GM06990 (cell line): ENCODE measurements around the gene ASIC1.
A peak's percentile ranks its signal among the peaks of the same experiment; 100 is the strongest.

Experiments
- DNase-seq: peaks from one replicate; pipeline ENCODE4 v3.0.0-alpha.2; 2011; ENCODE audit not compliant: insufficient read length; ENCODE audit errors: extremely low read depth
- H3K27me3 ChIP-seq: replicated peaks from 2 replicates; pipeline ENCODE4 v1.6.0; 2011; ENCODE audit warnings: low read length; ENCODE audit not compliant: control insufficient read depth, insufficient read depth
- H3K36me3 ChIP-seq: 2 replicates; pipeline ENCODE4 v1.5.1; 2011; ENCODE audit warnings: low read length; ENCODE audit not compliant: control insufficient read depth, insufficient read depth
- H3K4me3 ChIP-seq: replicated peaks from 2 replicates; pipeline ENCODE4 v1.5.1; 2011; ENCODE audit warnings: low read depth, mild to moderate bottlenecking, control low read depth, low read length
- TF ChIP-seq, protein P1 (sequence below): IDR thresholded peaks from 2 replicates; pipeline ENCODE4 v1.5.1; 2011; ENCODE audit warnings: low read length, control low read depth, mild to moderate bottlenecking, inconsistent platforms; ENCODE audit not compliant: insufficient read depth, poor library complexity, severe bottlenecking

Gene ASIC1

DNA sequence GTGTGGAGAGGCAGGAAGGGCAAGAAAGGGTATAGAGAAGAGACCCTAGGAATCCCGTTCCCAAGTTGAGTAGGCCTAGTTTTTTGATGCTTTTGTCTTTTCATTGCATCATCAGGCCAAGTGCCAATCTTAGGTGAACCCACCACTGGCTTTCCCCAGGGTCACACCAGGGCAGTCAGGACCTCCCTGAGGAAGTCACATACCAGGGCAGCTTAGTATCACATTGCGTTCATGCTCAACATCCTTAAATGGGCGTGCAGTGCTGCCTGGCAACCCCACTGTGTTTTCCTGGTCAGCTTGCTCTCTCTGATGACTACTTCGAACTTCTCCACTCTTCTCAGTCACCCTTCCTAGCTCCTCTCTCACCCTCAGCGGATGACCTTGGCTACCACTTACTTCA, 9.0 kb downstream of the ASIC1 start:
- Histone ChIP-seq H3K36me3 (no peaks in the 10 kb centered on the region), H3K4me3 (no peak overlapping the region), H3K27me3 (peaks cover 2% of the 10 kb centered on the region)
- no peak for DNase-seq
- TF ChIP-seq, protein P1, sequence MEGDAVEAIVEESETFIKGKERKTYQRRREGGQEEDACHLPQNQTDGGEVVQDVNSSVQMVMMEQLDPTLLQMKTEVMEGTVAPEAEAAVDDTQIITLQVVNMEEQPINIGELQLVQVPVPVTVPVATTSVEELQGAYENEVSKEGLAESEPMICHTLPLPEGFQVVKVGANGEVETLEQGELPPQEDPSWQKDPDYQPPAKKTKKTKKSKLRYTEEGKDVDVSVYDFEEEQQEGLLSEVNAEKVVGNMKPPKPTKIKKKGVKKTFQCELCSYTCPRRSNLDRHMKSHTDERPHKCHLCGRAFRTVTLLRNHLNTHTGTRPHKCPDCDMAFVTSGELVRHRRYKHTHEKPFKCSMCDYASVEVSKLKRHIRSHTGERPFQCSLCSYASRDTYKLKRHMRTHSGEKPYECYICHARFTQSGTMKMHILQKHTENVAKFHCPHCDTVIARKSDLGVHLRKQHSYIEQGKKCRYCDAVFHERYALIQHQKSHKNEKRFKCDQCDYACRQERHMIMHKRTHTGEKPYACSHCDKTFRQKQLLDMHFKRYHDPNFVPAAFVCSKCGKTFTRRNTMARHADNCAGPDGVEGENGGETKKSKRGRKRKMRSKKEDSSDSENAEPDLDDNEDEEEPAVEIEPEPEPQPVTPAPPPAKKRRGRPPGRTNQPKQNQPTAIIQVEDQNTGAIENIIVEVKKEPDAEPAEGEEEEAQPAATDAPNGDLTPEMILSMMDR, result no peak

DNA sequence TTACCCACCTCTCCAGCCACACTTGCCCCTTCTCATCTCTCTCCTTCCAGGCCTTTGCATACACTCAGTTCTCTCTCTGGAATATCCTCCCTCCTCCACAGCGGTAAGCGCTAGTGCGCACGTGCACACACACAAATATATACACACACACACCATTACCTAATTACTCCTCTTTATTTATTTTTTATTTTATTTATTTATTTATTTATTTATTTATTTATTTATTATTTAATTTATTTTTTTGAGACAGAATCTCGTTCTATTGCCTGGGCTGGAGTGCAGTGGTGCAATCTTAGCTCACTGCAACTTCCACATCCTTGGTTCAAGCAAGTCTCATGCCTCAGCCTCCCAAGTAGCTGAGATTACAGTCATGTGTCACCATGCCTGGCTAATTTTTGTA, 11.7 kb downstream of the ASIC1 start:
- no peak for DNase-seq
- peaks cover 4% of the 10 kb centered on the region for H3K27me3 ChIP-seq
- TF ChIP-seq, protein P1, result no peak
- H3K4me3 ChIP-seq, result no peak overlapping the region
- no peaks in the 10 kb centered on the region for H3K36me3 ChIP-seq

DNA sequence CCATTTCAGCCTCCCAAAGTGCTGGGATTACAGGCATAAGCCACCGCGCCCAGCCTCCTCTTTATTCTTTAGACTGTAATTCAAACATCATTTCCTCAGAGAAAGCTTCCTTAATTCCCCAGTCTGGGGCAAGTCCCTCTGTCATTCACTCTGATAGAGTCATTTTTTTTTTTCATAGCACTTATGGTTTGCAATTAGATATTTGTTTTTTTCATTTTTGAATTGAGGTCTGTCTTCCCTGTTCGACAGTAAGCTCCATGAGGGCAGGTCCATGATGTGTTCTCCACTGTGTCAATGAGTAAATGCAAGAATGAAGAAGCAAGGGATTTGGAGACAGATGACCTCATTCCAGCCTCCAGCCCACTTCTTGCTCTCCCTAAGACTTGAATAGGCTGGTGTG, 12.1 kb downstream of the ASIC1 start:
- DNase-seq, result no peak
- H3K4me3 ChIP-seq, result no peak overlapping the region
- H3K27me3 ChIP-seq, result peaks cover 2% of the 10 kb centered on the region
- H3K36me3 ChIP-seq, result no peaks in the 10 kb centered on the region
- TF ChIP-seq, protein P1, result no peak

DNA sequence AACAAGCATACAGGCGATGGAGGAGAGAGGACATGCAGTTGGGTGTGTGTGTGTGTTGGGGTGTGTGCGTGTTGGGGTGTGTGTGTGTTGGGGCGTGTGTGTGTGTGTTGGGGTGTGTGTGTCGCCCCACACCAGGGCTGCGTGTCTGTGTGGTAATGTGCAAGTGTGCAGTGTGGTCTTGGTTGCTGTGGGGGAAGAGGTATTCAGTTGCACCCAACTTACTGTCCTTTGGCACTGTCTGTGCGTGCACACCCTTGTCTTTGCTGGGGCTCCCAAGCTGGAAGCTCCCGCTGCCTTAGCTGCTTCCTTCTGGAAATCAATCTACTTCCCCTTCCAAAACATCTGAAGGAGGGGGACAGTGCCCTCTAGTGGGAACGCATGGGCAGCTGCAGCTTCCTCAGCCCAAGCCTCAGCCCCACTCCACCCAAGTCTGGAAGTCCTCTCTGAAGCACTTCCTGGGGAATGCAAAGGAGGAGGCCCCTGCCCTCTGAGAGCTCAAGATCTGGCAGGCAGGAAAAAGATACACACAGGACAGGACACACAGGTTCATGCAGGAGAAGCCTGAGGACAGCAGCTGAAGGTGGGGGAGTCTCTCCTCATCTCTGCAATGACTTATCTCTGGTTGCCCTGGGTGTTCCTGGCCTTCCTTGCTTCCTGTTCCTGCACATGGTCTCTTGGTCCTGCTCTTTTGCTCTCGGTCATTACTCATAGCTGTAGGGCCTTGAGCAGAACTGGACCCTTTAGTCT, 13.1 kb downstream of the ASIC1 start:
- TF ChIP-seq, protein P1, result peak; percentile 96
- Histone ChIP-seq H3K27me3 (peaks cover 2% of the 10 kb centered on the region; the same call in 1 of the 2 replicates), H3K36me3 (no peaks in the 10 kb centered on the region), H3K4me3 (no peak overlapping the region)
- DNase-seq, result no peak

DNA sequence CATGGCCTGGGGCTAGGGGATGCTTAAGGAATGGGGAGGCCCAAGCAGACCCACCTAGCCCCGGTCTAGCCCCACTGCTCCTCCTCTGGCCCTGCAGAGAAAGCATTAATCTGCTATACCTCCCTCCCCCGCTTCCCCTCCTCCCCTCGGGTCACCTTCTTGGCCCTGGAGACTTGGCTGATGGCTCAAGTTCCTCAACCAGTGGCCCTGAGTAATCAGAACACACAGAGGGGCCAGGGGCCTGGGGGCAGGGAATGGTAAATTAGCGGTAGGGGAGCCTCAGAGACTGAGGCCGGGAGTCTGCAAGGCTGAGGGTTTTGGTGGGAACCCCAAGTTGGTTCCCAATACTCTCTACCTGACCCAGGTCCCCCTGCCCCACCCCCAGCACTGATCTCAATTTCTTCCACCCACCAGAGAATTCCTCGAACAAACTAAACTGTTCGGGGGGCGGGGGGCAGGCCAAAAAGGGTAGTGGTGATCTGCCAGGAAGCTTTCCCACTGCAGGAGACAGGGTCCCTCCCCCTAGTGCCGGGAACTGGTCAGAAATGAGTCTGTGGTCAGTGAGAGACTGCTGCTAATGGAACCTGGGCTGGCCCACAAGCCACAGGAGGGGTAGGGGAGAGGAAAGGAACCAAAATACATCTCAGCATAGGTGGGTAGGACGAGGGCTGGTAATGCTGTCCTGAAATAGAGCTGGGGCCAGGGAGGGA, 15.0 kb downstream of the ASIC1 start:
- H3K36me3 ChIP-seq, result no peaks in the 10 kb centered on the region
- TF ChIP-seq, protein P1, result no peak
- DNase-seq, result no peak
- peaks cover 2% of the 10 kb centered on the region; the same call in 1 of the 2 replicates for H3K27me3 ChIP-seq
- no peak overlapping the region for H3K4me3 ChIP-seq
